Measurements from ENCODE around the gene MAP4K5. TPM values are rescaled to one million over a fixed set of nuclear protein-coding genes. Genes with fewer than 3 reads are reported as not detected.
"Not testable (repeated sequence)": the region's sequence is repeated elsewhere in the genome, so short reads cannot be mapped to it uniquely, and the experiment has no call there.

MAP4K5 gene
- total RNA-seq, 4 donors from 2014 or later = 216 to 288 (median 279) TPM

- 49 to 50% methylated on average over 5 of the region's 5 CpGs for WGBS, 2 donors
- peak overlapping the region in 3 of 4 donors; percentile 53 to 83 (median 67) for H3K27ac ChIP-seq
- peaks cover 0 to 83% (median 20%) of the 10 kb centered on the region in 4 donors for H3K4me1 ChIP-seq
- H3K36me3 ChIP-seq = no peaks in the 10 kb centered on the region
- no peaks in the 10 kb centered on the region for H3K27me3 ChIP-seq
- DNase-seq (ENCODE audit: low spot score in 2 of 2) = no peak
- H3K9me3 ChIP-seq = no peaks in the 10 kb centered on the region
- TF ChIP-seq POLR2A (IDR thresholded peaks at IDR 0.05) = no peak
- TF ChIP-seq EP300 (IDR thresholded peaks at IDR 0.05) = no peak
- no peak for TF ChIP-seq CTCF (IDR thresholded peaks at IDR 0.05)
- H3K4me3 ChIP-seq = no peak overlapping the region
Measured at GRCh38 chr14:50520947-50521815, 11.2 kb downstream of the MAP4K5 start.

- H3K27me3 ChIP-seq = no peaks in the 10 kb centered on the region
- H3K4me3 ChIP-seq = no peak overlapping the region
- H3K9me3 ChIP-seq = no peaks in the 10 kb centered on the region
- H3K36me3 ChIP-seq = no peaks in the 10 kb centered on the region
- peaks cover 0 to 60% (median 6%) of the 10 kb centered on the region in 4 donors for H3K4me1 ChIP-seq
- peak overlapping the region in 1 of 4 donors; percentile 5 for H3K27ac ChIP-seq
- TF ChIP-seq EP300 (IDR thresholded peaks at IDR 0.05) = no peak
- no peak for TF ChIP-seq POLR2A (IDR thresholded peaks at IDR 0.05)
- no peak for TF ChIP-seq CTCF (IDR thresholded peaks at IDR 0.05)
- no peak for DNase-seq (ENCODE audit: low spot score in 2 of 2)
- WGBS, 2 donors = 84 to 90% methylated on average over 2 of the region's 2 CpGs
Measured at GRCh38 chr14:50516091-50516490, 16.3 kb downstream of the MAP4K5 start.

- no peaks in the 10 kb centered on the region for H3K9me3 ChIP-seq
- H3K27ac ChIP-seq = peak overlapping the region in 3 of 4 donors; percentile 4 to 87 (median 81)
- no peak overlapping the region for H3K4me3 ChIP-seq
- 63 to 71% methylated on average over 4 of the region's 4 CpGs for WGBS, 2 donors
- DNase-seq (ENCODE audit: low spot score in 2 of 2) = no peak
- peaks cover 0 to 50% (median 9%) of the 10 kb centered on the region in 4 donors for H3K4me1 ChIP-seq
- TF ChIP-seq POLR2A (IDR thresholded peaks at IDR 0.05) (no peak), EP300 (IDR thresholded peaks at IDR 0.05) (no peak), CTCF (IDR thresholded peaks at IDR 0.05) (no peak)
- no peaks in the 10 kb centered on the region for H3K36me3 ChIP-seq
- no peaks in the 10 kb centered on the region for H3K27me3 ChIP-seq
Measured at GRCh38 chr14:50512463-50512862, 19.9 kb downstream of the MAP4K5 start.

- TF ChIP-seq CTCF (IDR thresholded peaks at IDR 0.05) = no peak
- TF ChIP-seq POLR2A (IDR thresholded peaks at IDR 0.05) = no peak
- no peak for TF ChIP-seq EP300 (IDR thresholded peaks at IDR 0.05)
Measured at GRCh38 chr14:50510157-50510556, 22.2 kb downstream of the MAP4K5 start.

GRCh38 chr14:50507078-50507477 is 25.3 kb downstream of the MAP4K5 start:
- 91 to 95% methylated on average over 1 of the region's 1 CpG for WGBS, 2 donors
- not testable (repeated sequence) for H3K4me1 ChIP-seq; H3K9me3 ChIP-seq; H3K4me3 ChIP-seq; DNase-seq (ENCODE audit: low spot score in 2 of 2); H3K36me3 ChIP-seq; H3K27me3 ChIP-seq
- H3K27ac ChIP-seq = peak overlapping the region in 2 of 4 donors; percentile 26 to 30

More at GRCh38 chr14:50510157-50510556, 22.2 kb downstream of the MAP4K5 start:
- no peaks in the 10 kb centered on the region for H3K9me3 ChIP-seq
- DNase-seq (ENCODE audit: low spot score in 2 of 2) = no peak
- no peak overlapping the region for H3K4me3 ChIP-seq
- peaks cover 0 to 27% (median 5%) of the 10 kb centered on the region in 4 donors for H3K4me1 ChIP-seq
- WGBS, 2 donors = 52 to 60% methylated on average over 7 of the region's 7 CpGs
- H3K27ac ChIP-seq = peak overlapping the region in 3 of 4 donors; percentile 21 to 87 (median 81)
- no peaks in the 10 kb centered on the region for H3K36me3 ChIP-seq
- no peaks in the 10 kb centered on the region for H3K27me3 ChIP-seq
